ENCODE results near the gene CHST12.
"Not testable (repeated sequence)": the region's sequence is repeated elsewhere in the genome, so short reads cannot be mapped to it uniquely, and the experiment has no call there.

Gene CHST12

GRCh38 chr7:2466675-2467074 is 63.3 kb downstream of the CHST12 start:
- no peak for DNase-seq

- no peak for DNase-seq
Observed at GRCh38 chr7:2468227-2468626, 64.8 kb downstream of the CHST12 start.

- DNase-seq = not testable (repeated sequence)
Observed at GRCh38 chr7:2469460-2470203, 66.2 kb downstream of the CHST12 start.

- DNase-seq = no peak
Observed at GRCh38 chr7:2470204-2471021, 67.0 kb downstream of the CHST12 start.

GRCh38 chr7:2471022-2471329 is 67.6 kb downstream of the CHST12 start:
- no peak for DNase-seq

- DNase-seq = no peak
Observed at GRCh38 chr7:2471396-2471795, 68.0 kb downstream of the CHST12 start.

- no peak for DNase-seq
Observed at GRCh38 chr7:2472739-2473138, 69.3 kb downstream of the CHST12 start.

GRCh38 chr7:2473496-2474180 is 70.2 kb downstream of the CHST12 start:
- no peak for DNase-seq

- DNase-seq = no peak
Observed at GRCh38 chr7:2474224-2474623, 70.8 kb downstream of the CHST12 start.

GRCh38 chr7:2474813-2475677 is 71.6 kb downstream of the CHST12 start:
- DNase-seq = no peak

- no peak for DNase-seq
Observed at GRCh38 chr7:2475678-2476015, 72.2 kb downstream of the CHST12 start.

- DNase-seq = no peak
Observed at GRCh38 chr7:2476298-2476697, 72.9 kb downstream of the CHST12 start, which contains the start of gene GRIFIN. TSS of gene GRIFIN (minus strand) at chr7:2476398. CDS start at chr7:2476383, 15 bp downstream.

GRCh38 chr7:2476776-2477446 is 73.5 kb downstream of the CHST12 start:
- no peak for DNase-seq

- DNase-seq = peak; percentile 16
Observed at GRCh38 chr7:2477447-2478398, 74.3 kb downstream of the CHST12 start.

- DNase-seq = peak; percentile 48
Observed at GRCh38 chr7:2478399-2478785, 75.0 kb downstream of the CHST12 start.

- no peak for DNase-seq
Observed at GRCh38 chr7:2478800-2479199, 75.4 kb downstream of the CHST12 start.

GRCh38 chr7:2479276-2480069 is 76.1 kb downstream of the CHST12 start:
- no peak for DNase-seq

GRCh38 chr7:2480070-2480408 is 76.6 kb downstream of the CHST12 start:
- DNase-seq = no peak

GRCh38 chr7:2481195-2481594 is 77.8 kb downstream of the CHST12 start:
- DNase-seq = no peak

GRCh38 chr7:2482725-2483451 is 79.5 kb downstream of the CHST12 start:
- DNase-seq = no peak
